ENCODE results near the gene LAMA3.

LAMA3 gene

DNA sequence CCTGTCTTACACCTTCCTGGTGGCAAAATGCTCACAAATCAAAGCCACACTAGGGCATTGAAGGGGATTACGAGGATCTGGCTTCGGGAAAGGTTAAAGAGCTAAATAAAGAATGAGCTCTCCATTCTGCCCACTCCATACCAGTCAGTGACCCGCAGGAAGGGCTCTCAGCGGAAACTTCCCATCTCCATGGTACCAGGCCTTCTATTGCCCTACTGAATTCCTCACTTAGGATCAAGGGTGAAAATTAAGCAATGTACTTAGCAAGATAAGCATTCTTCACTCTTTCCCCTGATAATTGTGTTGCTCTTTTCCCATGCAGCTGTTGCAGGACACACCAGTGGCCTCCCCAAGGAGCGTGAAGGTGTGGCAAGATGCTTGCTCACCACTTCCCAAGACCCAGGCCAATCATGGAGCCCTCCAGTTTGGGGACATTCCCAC, 249.7 kb downstream of the LAMA3 start:
- no peak for DNase-seq (ENCODE audit: low read depth)

DNA sequence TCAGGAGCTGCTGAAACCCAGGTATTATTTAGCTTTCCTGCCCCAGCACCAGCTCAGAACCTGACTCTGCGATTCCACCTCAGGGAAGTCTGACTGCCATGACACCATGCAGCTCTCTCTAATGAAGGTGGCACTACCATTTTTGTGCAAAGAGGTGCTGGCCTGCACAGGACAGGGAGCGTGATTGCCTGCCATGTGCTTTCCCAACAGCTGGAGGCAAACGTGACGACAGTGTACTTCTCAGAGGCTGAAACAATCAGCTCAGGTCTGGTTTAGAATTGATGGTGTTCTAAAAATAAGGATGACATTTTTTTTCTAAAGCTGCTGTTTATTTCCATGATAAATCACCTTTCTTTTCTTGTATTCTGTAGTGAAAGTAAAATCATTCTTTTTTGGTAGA, 250.1 kb downstream of the LAMA3 start:
- no peak for DNase-seq (ENCODE audit: low read depth)

DNA sequence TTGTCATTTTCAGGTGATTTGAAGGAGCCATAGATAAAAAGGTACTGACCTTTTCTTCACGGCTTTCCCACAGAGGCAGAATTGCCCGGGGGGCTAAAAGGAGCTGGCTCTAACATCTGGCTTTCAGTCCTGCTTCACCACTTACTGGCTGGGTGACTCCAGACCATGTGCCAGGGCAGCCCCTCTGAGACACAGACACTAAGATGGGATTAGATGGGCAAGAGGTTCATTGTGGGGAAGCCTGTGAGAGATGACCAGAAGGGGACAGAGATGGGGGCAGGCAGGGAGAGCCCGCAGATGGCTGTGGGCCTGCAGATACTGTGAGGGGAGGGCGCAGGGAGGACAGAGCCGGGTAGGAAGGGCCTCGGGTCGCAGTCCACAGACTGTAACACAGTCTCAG, 250.6 kb downstream of the LAMA3 start:
- no peak for DNase-seq (ENCODE audit: low read depth)

DNA sequence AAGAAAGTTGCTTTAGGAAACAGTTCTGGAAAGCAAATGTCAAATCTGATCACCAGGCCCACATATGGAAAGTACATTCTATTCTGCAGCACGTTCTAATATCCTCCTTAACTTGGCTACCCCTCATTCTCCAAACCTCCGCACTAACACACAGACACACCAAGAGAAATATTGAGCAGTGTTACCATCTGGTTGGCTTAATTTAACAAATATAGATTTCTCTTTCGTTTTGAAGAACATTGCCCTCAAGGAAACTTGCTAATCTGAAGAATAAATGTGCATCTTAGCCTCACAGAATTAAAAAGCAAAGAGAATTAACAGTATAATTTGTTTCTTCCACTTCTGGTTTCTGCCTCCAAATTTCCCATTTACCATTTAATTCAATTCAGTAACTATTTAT, 252.5 kb downstream of the LAMA3 start:
- DNase-seq (ENCODE audit: low read depth) = no peak

DNA sequence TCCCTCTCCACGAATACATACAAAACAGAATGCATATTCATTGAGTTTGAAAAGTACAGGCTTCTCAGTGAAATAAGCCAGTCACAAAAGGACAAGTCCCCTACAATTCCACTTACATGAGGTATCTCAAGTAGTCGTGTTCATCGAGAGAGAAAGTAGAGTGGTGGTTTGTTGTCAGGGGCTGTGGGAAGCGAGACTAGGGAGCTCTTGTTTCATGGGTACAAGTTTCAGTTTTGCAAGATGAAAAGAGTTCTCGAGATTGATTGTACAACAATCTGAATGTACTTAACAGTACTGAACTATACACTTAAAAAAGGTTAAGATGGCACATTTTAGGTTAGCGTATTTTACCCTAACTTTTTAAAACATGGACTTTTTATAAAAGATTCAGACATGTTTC, 253.9 kb downstream of the LAMA3 start:
- DNase-seq (ENCODE audit: low read depth) = no peak

DNA sequence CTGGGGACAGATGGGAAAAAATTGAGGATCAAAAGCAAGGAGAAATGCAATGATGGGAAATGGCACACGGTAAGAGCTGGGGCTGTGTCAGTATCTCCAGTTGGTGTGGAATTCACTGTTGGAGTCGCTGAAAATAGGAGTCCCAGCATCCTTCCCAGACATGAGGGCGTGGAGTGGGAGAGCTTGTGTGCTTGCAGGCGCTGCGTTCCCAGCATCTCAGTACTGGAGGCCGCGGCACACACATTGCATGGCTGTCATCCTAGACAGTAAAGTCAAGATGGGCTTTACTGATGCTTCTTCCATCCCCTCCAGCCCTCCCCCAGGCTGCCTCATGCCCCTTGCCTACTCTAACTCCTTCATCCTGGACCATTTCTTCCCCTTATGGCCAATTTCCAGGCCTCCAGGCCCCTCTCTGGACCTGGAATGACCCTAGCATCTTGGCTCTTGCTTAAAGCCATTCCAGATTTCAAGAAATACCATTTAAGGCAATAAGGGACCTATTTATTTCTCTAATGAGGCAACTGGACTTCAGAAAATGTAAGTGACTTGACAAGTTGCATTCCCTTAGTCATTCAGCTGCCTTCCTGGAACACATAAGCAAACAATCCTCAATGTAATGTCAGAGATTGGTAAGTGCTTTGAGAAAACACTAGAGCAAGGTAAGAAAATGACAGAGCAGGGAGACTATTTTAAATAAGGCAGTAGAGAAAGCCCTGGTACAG, 254.8 kb downstream of the LAMA3 start:
- DNase-seq (ENCODE audit: low read depth) = no peak

DNA sequence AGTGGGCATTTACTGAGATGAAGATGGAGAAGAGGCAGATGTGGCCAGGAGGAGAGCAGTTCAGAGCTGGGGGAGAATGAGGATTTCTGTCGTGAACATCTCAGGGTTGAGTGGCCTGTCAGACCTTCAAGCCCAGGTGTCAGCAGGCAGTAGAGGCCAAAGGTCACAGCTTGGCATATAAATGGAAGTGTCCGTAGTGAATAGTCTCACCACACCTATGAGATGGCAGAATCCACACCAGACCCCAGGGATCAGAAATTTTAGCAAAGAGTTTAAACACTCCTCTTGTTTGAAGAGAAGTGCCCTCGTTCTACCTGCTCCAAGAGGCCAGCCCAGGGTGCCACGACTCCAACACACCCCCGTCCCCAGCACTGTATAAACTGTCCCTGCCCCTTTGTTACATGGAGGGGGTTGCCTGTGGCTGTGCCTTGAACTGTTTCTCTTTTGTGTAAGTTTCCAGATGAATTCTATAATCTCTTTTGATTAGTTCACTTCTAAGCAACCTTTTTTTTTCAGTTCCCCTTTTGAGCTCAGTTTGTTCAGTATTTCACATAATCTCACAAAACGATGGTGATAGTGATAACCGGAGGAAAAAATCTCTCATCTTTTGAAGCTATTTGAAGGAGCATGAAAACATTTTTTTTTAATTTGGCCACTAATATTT, 256.3 kb downstream of the LAMA3 start:
- DNase-seq (ENCODE audit: low read depth) = no peak

DNA sequence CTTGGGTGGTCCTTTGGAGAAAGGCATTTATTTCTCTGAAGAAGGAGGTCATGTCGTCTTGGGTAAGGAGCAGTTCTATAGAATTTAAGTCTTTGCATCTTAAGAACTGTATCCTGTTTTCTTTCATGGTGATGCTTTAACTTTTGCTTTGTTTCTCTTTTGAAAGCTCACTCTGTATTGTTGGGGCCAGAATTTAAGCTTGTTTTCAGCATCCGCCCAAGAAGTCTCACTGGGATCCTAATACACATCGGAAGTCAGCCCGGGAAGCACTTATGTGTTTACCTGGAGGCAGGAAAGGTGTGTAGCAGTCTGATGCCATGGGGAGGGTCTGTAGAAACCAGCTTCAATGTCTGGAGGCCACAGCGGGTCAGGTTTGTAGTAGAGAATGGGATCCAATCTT, 260.6 kb downstream of the LAMA3 start:
- no peak for DNase-seq (ENCODE audit: low read depth)

DNA sequence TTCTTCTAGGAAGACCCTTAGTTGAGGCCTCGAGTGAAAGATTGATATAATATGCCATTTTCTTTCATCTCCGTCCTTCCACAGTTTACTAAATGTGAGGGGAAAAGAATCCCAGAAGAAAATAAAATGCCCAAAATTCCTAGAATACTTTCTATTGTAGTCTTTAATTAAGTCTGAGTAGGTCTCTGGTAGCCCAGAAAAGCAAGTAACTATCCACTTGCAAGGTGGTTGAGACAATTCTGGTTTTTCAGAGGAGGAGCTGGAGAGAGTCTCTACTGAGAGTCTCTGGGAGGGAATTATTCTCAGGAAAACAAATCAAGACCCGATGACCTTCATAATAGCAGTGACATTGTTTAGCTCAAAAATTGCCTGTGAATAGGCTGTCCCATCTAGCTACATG, 261.4 kb downstream of the LAMA3 start:
- no peak for DNase-seq (ENCODE audit: low read depth)

DNA sequence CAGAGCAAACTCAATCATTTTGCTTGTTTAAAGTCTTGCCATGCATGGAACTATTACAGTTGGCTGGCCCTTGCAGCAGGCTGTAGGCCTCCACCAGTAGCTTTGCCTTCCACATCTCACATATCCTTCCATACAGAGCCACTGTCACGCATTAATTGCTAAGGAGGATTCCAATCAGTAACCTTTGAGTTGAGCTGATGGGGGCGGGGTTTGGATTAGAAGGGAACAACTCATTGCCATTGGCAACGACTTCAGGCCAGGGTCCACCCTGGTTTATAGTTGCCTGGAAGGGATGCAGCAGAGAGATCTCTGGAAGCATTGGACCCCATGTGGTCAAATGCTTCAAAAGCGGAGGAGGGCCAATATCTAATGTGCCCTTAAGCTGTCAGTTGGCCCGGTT, 262.0 kb downstream of the LAMA3 start:
- DNase-seq (ENCODE audit: low read depth) = no peak

DNA sequence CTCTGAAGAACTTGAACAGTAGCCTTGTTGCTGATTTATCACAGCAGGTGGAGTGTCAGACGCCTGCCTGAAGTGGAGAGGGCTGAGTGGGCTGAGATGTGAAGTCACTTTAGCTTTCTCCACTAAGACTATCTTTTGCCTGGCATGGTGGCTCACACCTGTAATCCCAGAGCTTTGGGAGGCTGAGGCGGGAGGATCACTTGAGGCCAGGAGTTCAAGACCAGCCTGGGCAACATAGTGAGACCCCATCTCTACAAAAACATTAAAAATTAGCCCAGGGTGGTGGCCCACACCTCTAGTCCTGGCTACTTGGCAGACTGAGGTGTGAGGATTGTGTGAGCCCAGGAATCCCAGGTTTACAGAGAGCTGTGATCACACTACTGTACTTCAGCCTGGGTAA, 264.7 kb downstream of the LAMA3 start:
- DNase-seq (ENCODE audit: low read depth) = no peak

DNA sequence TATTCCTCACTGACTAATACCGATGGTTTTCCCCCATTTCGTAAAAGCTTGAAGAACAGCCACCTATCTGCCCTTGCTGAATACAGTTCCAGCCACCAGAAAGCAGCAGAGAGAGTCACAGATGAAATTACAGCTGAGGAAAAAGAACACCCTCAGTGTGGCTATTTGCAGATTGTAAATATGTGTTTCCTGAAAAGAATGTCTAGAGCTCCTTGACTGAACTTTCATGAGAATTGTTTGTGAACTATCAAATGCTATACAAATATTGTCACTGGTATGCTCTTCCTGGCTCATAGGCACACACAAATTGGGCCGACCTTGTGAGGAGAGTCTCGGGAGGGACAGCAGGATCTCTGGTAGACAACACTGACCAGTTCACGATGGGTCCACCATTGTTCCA, 267.2 kb downstream of the LAMA3 start:
- no peak for DNase-seq (ENCODE audit: low read depth)

DNA sequence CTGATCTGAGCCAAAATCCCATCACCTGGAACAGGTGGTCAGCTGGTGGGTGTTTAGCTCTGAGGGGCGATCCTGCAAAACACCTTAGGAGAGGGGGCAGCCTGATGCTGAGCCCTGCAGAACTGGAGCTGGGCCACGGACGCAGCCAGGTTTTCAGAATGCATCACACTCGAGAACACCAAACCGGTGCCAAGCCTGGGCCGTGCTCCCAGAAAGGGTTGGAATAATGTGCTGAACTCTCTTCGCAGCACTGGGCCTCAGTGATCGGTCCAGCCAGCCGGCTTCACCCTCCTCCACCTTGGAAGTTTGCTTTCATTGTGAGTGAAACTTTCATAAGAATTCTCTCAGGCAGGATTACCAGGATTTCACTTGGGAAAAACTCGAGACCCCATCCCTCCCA, 268.8 kb downstream of the LAMA3 start:
- no peak for DNase-seq (ENCODE audit: low read depth)

DNA sequence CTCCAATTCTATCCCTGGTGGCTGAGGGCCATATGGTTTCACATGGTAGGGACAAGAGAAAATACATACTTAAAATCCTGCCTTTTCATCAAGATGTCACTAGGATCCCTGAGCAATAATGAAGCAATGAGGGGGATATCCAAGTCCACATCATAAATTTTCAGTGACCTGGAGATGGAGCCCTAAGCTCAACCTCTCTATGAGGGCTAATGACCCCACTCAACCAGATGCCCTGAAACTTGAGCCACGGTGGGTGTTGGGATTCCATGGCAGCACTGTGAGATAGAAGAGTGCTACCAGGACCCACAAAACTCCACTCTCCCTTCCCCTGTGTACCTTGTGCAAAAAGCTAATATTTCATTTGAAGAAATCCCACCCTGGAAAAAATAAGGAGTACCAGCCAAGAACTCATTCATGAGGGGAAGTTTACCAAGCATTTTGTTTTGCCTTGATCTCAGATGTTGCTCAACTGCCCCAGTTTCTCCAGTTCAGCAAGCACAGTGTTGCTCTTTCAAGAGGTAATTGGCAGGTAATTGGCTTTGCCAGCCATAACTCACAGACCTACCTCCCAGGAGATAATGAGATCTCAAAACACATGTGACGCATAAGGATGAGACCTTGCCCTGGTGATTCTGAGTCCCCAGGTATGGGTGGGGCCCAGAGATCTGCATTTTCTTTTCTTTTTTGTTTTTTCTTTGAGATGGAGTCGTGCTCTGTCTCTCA, 274.4 kb downstream of the LAMA3 start:
- no peak for DNase-seq (ENCODE audit: low read depth)

DNA sequence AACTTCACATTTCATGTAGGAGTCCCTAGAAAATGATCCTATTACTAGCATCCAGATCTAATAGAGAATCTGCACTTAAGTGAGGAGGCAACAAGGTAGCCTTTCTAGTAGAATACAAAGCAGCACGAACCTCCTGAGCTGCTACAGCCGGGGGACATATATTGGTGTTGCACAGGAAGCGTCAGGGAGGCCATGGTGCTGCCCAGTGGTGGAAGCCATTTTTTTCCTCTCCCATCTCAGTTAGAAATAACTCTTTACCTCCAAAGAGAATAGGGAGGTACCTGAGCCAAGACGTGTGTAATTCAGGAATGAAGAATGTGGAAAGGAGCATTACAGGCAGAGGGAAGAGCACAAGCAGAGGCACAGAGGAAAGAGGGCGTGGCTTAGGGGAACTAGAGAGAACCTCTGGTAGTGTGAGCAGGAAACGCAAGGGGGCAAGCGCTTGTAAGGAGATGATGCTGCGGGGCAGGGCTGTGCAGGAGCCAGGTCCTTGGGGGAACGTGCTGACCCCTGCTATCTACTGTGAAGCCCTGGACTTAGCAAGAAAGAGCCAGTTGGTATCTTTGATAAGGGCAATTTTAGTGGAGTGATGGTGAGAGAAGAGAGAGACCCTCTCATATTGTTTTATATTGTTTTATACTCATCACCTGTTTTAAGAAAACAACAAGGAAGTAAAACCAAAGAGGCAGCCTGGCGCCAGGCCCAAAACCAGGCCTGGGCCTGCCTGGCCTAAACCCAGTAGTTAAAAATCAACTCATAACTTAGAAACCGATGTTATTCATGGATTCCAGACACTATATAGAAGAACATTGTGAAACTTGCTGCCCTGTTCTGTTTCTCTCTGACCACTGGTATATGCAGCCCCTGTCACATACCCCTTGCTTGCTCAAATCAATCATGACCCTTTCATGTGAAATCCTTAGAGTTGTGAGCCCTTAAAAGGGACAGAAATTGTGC, 275.3 kb downstream of the LAMA3 start:
- peak; percentile 19 for DNase-seq (ENCODE audit: low read depth)

DNA sequence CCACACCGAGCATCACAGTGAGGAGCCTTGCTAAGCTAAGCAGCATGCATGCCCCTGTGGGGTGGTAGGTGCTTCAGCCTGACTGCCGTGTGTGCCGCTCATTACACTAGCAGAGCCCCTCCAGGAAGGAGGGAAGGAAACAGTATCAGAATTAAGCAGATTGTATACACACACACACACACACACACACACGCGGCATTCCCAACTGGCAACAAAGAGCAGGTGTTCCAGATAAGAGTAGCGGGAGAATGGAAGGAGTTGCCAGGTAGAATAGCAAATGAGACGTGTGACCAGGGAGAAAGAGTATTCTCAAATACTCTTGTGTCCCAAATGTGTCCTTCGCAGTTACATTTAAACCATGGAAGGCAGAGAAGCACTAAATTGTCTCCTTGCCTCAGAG, 277.7 kb downstream of the LAMA3 start:
- no peak for DNase-seq (ENCODE audit: low read depth)

DNA sequence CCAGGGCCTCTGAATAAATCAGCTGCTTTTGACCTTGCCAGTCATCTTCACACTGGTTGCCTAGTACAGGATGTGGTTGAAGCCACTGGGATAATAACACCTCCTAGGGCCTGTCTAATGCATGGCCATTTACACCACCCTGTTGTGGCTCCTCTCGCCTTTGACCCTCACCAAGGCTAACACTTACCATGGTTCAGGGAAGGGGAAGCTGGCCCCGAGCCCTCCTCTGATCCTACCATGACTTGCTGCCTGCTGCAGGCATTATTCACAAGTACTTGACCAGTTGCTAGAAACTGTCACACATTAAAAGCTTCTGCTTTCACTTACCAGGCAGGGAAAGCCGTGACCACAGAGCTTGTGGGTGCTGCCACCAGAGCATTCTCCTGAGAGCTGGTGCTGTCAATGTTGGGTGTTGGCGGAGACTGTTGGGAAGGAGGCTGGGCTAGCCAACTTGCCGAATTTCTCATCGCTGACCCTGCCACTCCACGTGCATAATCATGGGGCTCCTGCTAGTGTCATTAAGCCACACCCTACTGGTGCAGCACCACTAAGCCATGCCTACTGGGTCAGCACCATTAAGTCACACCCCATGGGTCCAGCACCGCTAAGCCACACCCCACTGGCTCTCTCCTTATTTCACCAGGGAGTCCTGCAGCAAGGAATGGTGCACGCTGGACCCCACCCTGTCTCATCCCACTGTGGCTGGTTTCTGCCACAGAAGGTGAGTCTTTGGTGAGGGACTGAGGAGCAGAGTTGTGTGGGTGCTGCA, 278.3 kb downstream of the LAMA3 start:
- no peak for DNase-seq (ENCODE audit: low read depth)

DNA sequence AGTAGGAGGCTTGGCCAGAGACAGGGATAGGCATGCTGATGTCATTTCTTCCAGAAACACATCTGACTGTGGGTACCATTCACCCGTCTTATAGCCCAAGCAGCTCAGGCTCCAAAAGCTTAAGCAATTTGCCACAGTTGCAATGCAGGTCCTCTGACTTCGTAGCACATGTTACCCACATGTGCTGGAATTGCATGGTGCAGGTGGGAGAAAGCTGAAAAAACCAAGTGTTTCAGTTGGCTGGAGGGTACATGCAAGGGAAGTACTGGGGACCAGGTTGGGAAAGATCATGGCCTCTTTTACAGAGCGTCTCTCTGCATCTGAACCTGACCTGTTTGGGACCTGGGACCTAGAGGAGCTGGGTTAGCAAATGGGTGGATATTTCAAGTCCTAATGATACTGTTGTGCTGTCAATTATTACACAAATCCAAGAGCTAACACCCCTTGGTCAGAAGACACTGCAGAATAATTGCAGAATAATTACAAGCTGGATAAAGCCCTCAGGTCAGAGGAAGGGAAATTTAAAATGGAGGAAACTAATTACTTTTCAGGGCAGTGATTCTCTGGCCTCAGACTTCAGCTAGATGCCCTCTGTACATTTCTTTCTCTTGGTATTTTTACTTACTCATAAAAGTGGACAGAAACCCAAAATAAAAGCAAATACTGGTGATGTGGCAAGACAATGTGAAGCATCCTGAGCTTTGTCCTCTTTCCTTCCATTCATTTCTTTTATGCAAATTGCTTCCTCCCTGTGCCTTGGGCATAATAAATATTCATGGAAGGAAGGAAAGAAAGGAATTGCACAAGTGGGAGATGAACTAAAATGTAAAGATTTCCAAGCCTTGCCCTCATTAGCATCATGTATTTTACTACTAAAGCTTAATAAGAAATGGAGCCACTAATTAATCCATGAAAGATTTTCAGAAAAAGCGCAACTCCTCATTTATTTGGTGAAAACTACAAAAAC, 279.7 kb downstream of the LAMA3 start:
- DNase-seq (ENCODE audit: low read depth) = no peak

DNA sequence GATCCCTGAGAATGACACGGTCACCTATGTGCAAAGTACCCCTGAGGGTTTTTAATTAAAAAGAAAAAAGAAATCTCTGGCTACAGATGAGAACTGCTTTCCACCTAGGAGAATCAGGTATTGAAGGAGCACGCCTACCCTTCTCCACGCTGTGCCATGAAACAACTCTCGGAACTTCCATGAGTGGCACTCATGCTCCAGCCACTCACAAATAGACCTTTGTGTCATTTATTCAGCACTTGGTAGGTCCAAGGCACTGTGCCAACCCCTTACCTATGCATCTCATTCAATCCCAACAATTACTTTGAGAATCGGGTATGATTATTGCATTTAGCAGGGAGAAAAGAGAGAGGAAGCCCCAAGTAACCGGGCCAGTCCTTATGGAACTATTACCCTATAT, 280.4 kb downstream of the LAMA3 start:
- DNase-seq (ENCODE audit: low read depth) = no peak
